ENCODE results near the gene RUNX2. TPM values are rescaled to one million over a fixed set of nuclear protein-coding genes. Genes with fewer than 3 reads are reported as not detected.

Gene RUNX2
- total and polyA plus RNA-seq, 10 of the 15 experiments (the other 5 are each of a cell fraction or from before 2014, with no cell fraction given) = 0.01 to 0.77 (median 0.15) TPM; not detected in 3

DNA sequence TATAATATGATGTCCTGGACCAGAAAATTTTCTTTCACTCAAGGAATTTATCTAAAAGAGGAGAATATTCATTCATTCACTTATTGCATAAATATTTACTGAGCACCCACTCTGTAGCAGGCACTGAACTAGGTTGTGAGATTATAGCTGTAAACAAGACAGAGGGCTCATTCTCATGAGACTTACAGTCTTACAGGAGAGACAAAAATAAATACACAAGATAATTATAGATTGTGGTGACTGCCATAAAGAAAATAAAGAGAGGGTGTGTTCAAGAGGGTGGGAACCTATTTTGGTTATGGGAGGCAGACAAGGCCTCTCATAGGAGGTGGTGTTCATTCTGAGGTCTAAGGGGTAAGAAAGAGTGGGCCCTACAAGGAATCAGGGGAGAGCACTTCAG is 159.5 kb downstream of the RUNX2 start:
- H3K79me2 ChIP-seq (ENCODE audit: control insufficient read depth, insufficient read depth, low read length) = no peaks in the 10 kb centered on the region
- ChIA-PET SMC1A (ENCODE audit: uncharacterized antibody, unreplicated experiment) (no interaction called here), POLR2A (no interaction called here), CTCF (interaction anchor here (0.6 kb wide), 1 partner anchor 26 kb away, joined by 4 read pairs; no protein-coding TSS in a partner anchor), RAD21 (ENCODE audit: unreplicated experiment) (no interaction called here)
- no peaks in the 10 kb centered on the region for H3K36me3 ChIP-seq (ENCODE audit: control insufficient read depth in 2 of 2, insufficient read depth in 2 of 2, low read length in 1 of 2)
- no peak overlapping the region for H2AFZ ChIP-seq (ENCODE audit: control insufficient read depth, low read depth, low read length)
- TF ChIP-seq SMAD1 (IDR thresholded peaks at IDR 0.05; ENCODE audit: low read depth, partially characterized antibody) (no peak), MEF2B (IDR thresholded peaks at IDR 0.05; ENCODE audit: partially characterized antibody, poor library complexity, severe bottlenecking) (peak; percentile 49)
- FAIRE-seq (no peak), ATAC-seq (no peak; the same call in 2 of the 3 replicates), DNase-seq (ENCODE audit: low read depth, low spot score) (no peak)
- in situ Hi-C loops (cut with MboI) = no loop called here
- H3K4me3 ChIP-seq = no peak overlapping the region
- BruUV-seq (replicated peaks) = no TSS peak
- H3K27me3 ChIP-seq (replicated peaks in 1 of 2; ENCODE audit: control insufficient read depth in 2 of 2, insufficient read depth in 2 of 2, low read length in 1 of 2) = no peaks in the 10 kb centered on the region; a peak in 2 of 4 replicates
- H3K9me3 ChIP-seq (replicated peaks; ENCODE audit: control insufficient read depth, insufficient read depth, low read length) = no peaks in the 10 kb centered on the region; the same call in 2 of the 3 replicates
- H3K4me1 ChIP-seq (ENCODE audit: control insufficient read depth, insufficient read depth, low read length) = no peaks in the 10 kb centered on the region
- no peak overlapping the region for H3K27ac ChIP-seq (ENCODE audit: control insufficient read depth, insufficient read depth)
- H3K4me2 ChIP-seq (ENCODE audit: control insufficient read depth, insufficient read depth) = no peak overlapping the region
- H4K20me1 ChIP-seq (ENCODE audit: control insufficient read depth, insufficient read depth) = no peaks in the 10 kb centered on the region
- intact Hi-C loops (cut with micrococcal nuclease; ENCODE audit: unreplicated experiment) = no loop called here
- no peak overlapping the region for H3K9ac ChIP-seq (ENCODE audit: control insufficient read depth, insufficient read depth, low read length)

DNA sequence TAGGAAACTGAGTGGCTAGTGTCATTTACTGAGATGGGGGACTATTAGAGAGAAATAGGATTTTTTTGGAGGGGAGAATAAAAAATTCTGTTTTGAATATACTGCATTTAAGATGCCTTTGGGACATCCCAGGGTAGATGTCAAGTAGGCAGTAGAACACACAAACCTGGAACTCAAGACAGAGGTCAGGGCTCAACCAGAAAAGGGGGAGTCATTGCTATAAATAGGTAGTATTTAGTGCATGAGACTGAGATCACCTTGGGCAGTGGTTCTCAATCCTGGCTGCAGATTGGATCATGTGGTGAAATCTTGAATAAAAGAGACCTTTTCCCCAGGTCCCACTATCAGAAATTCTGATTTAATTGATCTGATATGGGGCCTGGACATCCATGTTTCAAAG is 160.1 kb downstream of the RUNX2 start:
- Histone ChIP-seq H4K20me1 (ENCODE audit: control insufficient read depth, insufficient read depth) (no peaks in the 10 kb centered on the region), H3K79me2 (ENCODE audit: control insufficient read depth, insufficient read depth, low read length) (no peaks in the 10 kb centered on the region), H3K9me3 (replicated peaks; ENCODE audit: control insufficient read depth, insufficient read depth, low read length) (no peaks in the 10 kb centered on the region; the same call in 2 of the 3 replicates), H3K9ac (ENCODE audit: control insufficient read depth, insufficient read depth, low read length) (no peak overlapping the region), H3K4me1 (ENCODE audit: control insufficient read depth, insufficient read depth, low read length) (no peaks in the 10 kb centered on the region), H3K27me3 (replicated peaks in 1 of 2; ENCODE audit: control insufficient read depth in 2 of 2, insufficient read depth in 2 of 2, low read length in 1 of 2) (no peaks in the 10 kb centered on the region; a peak in 2 of 4 replicates), H3K4me3 (no peak overlapping the region), H3K36me3 (ENCODE audit: control insufficient read depth in 2 of 2, insufficient read depth in 2 of 2, low read length in 1 of 2) (no peaks in the 10 kb centered on the region), H3K27ac (ENCODE audit: control insufficient read depth, insufficient read depth) (no peak overlapping the region), H3K4me2 (ENCODE audit: control insufficient read depth, insufficient read depth) (no peak overlapping the region), H2AFZ (ENCODE audit: control insufficient read depth, low read depth, low read length) (no peak overlapping the region)
- SMC1A ChIA-PET (ENCODE audit: uncharacterized antibody, unreplicated experiment) = no interaction called here
- TF ChIP-seq, protein P1, sequence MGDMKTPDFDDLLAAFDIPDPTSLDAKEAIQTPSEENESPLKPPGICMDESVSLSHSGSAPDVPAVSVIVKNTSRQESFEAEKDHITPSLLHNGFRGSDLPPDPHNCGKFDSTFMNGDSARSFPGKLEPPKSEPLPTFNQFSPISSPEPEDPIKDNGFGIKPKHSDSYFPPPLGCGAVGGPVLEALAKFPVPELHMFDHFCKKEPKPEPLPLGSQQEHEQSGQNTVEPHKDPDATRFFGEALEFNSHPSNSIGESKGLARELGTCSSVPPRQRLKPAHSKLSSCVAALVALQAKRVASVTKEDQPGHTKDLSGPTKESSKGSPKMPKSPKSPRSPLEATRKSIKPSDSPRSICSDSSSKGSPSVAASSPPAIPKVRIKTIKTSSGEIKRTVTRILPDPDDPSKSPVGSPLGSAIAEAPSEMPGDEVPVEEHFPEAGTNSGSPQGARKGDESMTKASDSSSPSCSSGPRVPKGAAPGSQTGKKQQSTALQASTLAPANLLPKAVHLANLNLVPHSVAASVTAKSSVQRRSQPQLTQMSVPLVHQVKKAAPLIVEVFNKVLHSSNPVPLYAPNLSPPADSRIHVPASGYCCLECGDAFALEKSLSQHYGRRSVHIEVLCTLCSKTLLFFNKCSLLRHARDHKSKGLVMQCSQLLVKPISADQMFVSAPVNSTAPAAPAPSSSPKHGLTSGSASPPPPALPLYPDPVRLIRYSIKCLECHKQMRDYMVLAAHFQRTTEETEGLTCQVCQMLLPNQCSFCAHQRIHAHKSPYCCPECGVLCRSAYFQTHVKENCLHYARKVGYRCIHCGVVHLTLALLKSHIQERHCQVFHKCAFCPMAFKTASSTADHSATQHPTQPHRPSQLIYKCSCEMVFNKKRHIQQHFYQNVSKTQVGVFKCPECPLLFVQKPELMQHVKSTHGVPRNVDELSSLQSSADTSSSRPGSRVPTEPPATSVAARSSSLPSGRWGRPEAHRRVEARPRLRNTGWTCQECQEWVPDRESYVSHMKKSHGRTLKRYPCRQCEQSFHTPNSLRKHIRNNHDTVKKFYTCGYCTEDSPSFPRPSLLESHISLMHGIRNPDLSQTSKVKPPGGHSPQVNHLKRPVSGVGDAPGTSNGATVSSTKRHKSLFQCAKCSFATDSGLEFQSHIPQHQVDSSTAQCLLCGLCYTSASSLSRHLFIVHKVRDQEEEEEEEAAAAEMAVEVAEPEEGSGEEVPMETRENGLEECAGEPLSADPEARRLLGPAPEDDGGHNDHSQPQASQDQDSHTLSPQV (IDR thresholded peaks at IDR 0.05) = no peak
- TF ChIP-seq KDM1A (IDR thresholded peaks at IDR 0.05; ENCODE audit: borderline replicate concordance) = no peak
- no peak for TF ChIP-seq LARP7 (IDR thresholded peaks at IDR 0.05)
- no TSS peak for BruUV-seq (replicated peaks)
- POLR2A ChIA-PET = no interaction called here
- FAIRE-seq (no peak), ATAC-seq (no peak), DNase-seq (ENCODE audit: low read depth, low spot score) (no peak)
- CTCF ChIA-PET = no interaction called here
- RAD21 ChIA-PET (ENCODE audit: unreplicated experiment) = no interaction called here
- intact Hi-C loops (cut with micrococcal nuclease; ENCODE audit: unreplicated experiment) = no loop called here
- in situ Hi-C loops (cut with MboI) = no loop called here
